ENCODE results near the gene FNIP1.

DNA sequence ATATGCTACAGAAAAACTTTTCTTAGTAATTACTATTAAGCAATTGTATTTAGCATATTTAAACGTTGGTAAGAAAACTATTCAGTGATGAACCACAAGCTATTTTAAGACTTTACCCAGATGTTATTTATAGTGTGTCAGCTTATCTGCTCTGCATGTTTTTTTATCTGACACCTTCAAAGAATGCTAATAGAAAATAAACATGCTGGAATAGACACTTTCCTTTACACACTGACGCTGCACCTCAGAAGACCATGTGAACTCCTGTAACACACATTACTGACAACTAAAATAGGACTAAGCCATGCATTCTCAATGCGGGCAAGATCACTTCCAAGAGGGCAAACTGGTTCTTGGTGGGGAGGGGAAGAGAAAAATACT is 38.3 kb downstream of the FNIP1 start:
- TF ChIP-seq, protein P1, sequence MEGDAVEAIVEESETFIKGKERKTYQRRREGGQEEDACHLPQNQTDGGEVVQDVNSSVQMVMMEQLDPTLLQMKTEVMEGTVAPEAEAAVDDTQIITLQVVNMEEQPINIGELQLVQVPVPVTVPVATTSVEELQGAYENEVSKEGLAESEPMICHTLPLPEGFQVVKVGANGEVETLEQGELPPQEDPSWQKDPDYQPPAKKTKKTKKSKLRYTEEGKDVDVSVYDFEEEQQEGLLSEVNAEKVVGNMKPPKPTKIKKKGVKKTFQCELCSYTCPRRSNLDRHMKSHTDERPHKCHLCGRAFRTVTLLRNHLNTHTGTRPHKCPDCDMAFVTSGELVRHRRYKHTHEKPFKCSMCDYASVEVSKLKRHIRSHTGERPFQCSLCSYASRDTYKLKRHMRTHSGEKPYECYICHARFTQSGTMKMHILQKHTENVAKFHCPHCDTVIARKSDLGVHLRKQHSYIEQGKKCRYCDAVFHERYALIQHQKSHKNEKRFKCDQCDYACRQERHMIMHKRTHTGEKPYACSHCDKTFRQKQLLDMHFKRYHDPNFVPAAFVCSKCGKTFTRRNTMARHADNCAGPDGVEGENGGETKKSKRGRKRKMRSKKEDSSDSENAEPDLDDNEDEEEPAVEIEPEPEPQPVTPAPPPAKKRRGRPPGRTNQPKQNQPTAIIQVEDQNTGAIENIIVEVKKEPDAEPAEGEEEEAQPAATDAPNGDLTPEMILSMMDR (IDR thresholded peaks at IDR 0.05): no peak
- TF ChIP-seq EZH2 (IDR thresholded peaks at IDR 0.05; ENCODE audit: borderline replicate concordance, insufficient read depth, low read depth, low read length, poor library complexity, severe bottlenecking): no peak
